Measurements from ENCODE around the gene IKZF4. TPM values are rescaled to one million over a fixed set of nuclear protein-coding genes. Genes with fewer than 3 reads are reported as not detected.

IKZF4 gene
- 13.1 TPM for total RNA-seq
- long read RNA-seq, partial matches to known transcripts: 1 of 8 reads
- long read RNA-seq, other reads (novel, unspliced or antisense): 7 of 8 reads

DNA sequence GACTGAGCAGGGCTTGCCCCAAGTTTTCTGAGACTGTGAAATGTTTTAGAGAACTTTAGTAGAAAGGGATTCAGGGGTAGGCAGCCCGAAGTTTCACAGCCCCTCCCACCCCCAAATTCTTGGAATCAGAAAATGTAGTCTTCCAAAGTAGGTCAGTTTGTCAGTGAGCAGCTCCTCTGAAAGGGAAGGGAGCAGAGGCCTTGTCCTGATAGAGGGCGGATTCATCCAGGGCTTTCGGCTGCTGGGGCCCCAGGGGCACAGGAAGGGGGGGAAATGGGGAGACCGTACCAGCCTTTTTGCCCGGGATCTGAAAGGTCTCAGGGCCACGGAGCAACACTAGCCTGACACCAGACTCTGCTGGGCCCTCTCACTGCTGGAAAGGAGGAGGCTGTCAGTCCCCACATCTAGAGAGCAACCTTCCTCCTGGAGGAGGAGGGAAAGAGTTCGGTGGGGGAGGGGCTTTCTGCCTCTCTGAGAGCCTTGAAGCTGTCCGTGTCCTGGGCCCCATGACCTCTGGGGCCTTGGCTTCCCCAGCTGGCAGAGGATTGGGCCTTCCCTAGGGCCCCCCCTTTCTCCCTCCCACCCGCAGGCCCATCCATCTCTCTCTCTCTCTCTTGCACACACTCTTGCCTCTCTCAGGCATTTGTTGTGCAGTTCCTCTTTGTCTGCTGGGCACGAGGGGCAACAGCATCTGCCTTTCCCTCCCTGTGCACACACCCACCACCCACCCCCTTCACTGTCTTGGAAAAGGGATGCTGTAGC lies at the start of gene IKZF4:
Gene IKZF4 (plus strand): TSS at position 621 of the 762 bp plus-strand sequence. CDS start 451 bp downstream, outside the sequence.
- no peaks in the 10 kb centered on the region for H3K27me3 ChIP-seq (ENCODE audit: low read depth)
- H3K36me3 ChIP-seq: peaks cover 6% of the 10 kb centered on the region
- H3K9me3 ChIP-seq: no peaks in the 10 kb centered on the region
- DNase-seq (peak; percentile 67), ATAC-seq (peak; percentile 70 to 83)
- H3K4me1 ChIP-seq: peaks cover 22% of the 10 kb centered on the region
- peak within 1 kb of the TSS; percentile 78 for H3K27ac ChIP-seq
- peak within 1 kb of the TSS; percentile 45 for H3K4me3 ChIP-seq
- TF ChIP-seq CTCF (IDR thresholded peaks at IDR 0.05): no peak
- intact Hi-C loops (cut with DNase I): no loop called here

DNA sequence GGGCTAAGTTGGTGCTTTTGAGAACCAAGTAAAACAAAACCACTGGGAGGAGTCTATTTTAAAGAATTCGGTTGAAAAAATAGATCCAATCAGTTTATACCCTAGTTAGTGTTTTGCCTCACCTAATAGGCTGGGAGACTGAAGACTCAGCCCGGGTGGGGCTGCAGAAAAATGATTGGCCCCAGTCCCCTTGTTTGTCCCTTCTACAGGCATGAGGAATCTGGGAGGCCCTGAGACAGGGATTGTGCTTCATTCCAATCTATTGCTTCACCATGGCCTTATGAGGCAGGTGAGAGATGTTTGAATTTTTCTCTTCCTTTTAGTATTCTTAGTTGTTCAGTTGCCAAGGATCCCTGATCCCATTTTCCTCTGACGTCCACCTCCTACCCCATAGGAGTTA lies 48.8 kb upstream of the IKZF4 start:
- intact Hi-C loops (cut with DNase I): no loop called here
- Histone ChIP-seq H3K27ac (peak overlapping the region; percentile 89), H3K9me3 (no peaks in the 10 kb centered on the region), H3K4me1 (peaks cover 52% of the 10 kb centered on the region), H3K4me3 (peak overlapping the region; percentile 59), H3K36me3 (peaks cover 1% of the 10 kb centered on the region), H3K27me3 (ENCODE audit: low read depth) (no peaks in the 10 kb centered on the region)
- DNase-seq (no peak), ATAC-seq (peak in 1 of 2 donors; percentile 11)
- TF ChIP-seq CTCF (IDR thresholded peaks at IDR 0.05): no peak

- H3K36me3 ChIP-seq: peaks cover 5% of the 10 kb centered on the region
- intact Hi-C loops (cut with DNase I): no loop called here
- no peaks in the 10 kb centered on the region for H3K27me3 ChIP-seq (ENCODE audit: low read depth)
- ATAC-seq (no peak), DNase-seq (no peak)
- peak overlapping the region; percentile 59 for H3K4me3 ChIP-seq
- H3K4me1 ChIP-seq: peaks cover 52% of the 10 kb centered on the region
- no peaks in the 10 kb centered on the region for H3K9me3 ChIP-seq
- no peak for TF ChIP-seq CTCF (IDR thresholded peaks at IDR 0.05)
- H3K27ac ChIP-seq: peak overlapping the region; percentile 89
Observed at GRCh38 chr12:55972456-55972855, 48.4 kb upstream of the IKZF4 start.

DNA sequence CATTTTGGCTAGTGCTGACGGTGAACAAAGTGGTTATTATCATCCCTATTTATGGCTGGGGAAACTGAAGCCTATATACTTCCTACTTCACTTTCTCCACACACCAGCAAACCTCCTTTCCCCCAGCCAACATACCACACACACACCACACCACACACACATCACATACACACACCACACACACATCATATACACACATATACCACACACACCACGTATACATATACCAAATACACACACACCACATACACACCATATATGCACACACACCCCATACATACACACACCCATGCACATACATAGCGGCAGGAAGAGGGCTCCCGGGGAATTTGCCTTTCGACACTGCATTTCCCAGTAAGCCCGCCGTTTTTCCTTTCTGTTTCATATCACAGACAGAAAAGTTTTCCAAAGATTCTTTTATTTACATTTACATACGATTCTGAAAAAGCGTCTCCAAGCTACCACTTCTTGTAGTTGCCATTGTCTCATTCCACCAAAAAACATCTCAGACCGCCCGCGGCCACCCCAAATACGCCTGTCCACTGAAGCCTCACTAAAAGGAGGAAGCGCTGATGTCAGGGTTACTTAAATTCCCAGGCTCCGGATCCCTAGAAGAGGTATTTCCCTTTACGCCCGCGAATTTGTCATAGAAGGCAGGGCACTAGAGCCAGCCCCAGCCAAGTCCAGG lies 47.8 kb upstream of the IKZF4 start:
- Histone ChIP-seq H3K36me3 (peaks cover 6% of the 10 kb centered on the region), H3K4me3 (peak overlapping the region; percentile 59), H3K9me3 (no peaks in the 10 kb centered on the region), H3K4me1 (peaks cover 52% of the 10 kb centered on the region), H3K27me3 (ENCODE audit: low read depth) (no peaks in the 10 kb centered on the region), H3K27ac (peak overlapping the region; percentile 89)
- ATAC-seq (peak; percentile 1 to 2), DNase-seq (no peak)
- TF ChIP-seq CTCF (IDR thresholded peaks at IDR 0.05): no peak
- intact Hi-C loops (cut with DNase I): no loop called here

GRCh38 chr12:55973599-55974307 lies 47.1 kb upstream of the IKZF4 start, which contains the start of gene RAB5B:
RAB5B (plus strand) TSS chr12:55974078; CDS start chr12:55986961, 12,883 bp downstream.
- no peaks in the 10 kb centered on the region for H3K27me3 ChIP-seq (ENCODE audit: low read depth)
- H3K27ac ChIP-seq: peak within 1 kb of the TSS; percentile 97
- intact Hi-C loops (cut with DNase I): no loop called here
- peak within 1 kb of the TSS; percentile 92 for H3K4me3 ChIP-seq
- H3K36me3 ChIP-seq: peaks cover 6% of the 10 kb centered on the region
- H3K9me3 ChIP-seq: no peaks in the 10 kb centered on the region
- ATAC-seq: peak; percentile 95 to 96
- TF ChIP-seq CTCF (IDR thresholded peaks at IDR 0.05): no peak
- DNase-seq: peak; percentile 99
- peaks cover 56% of the 10 kb centered on the region for H3K4me1 ChIP-seq

Measured in lower lobe of right lung (tissue), 2 donors.